GM21423 (cell line): ENCODE results near the gene AVEN.

Experiments
- ATAC-seq: cut with Tn5 transposase; IDR thresholded peaks from one replicate; pipeline ENCODE4 v1.9.1; 2021; ENCODE audit warnings: mild to moderate bottlenecking, moderate library complexity; ENCODE audit not compliant: unreplicated experiment

AVEN gene

GRCh38 chr15:33987444-33987843, 51.6 kb downstream of the AVEN start:
- no peak for ATAC-seq

- no peak for ATAC-seq
These were observed 53.3 kb downstream of the AVEN start for GRCh38 chr15:33985751-33986150.

- no peak for ATAC-seq
These were observed 53.7 kb downstream of the AVEN start for GRCh38 chr15:33985287-33985686.

GRCh38 chr15:33982516-33982915, 56.5 kb downstream of the AVEN start:
- ATAC-seq: no peak

- ATAC-seq: no peak
These were observed 58.8 kb downstream of the AVEN start for GRCh38 chr15:33980159-33980558.

GRCh38 chr15:33975022-33975565, 63.9 kb downstream of the AVEN start:
- no peak for ATAC-seq

GRCh38 chr15:33971811-33972210, 67.2 kb downstream of the AVEN start:
- no peak for ATAC-seq

GRCh38 chr15:33968821-33969220, 70.2 kb downstream of the AVEN start:
- no peak for ATAC-seq

GRCh38 chr15:33968224-33968623, 70.8 kb downstream of the AVEN start, which contains the start of gene CHRM5:
Gene CHRM5, plus strand, starts transcription at chr15:33968497. Its CDS starts 94,221 bp downstream, at chr15:34062718.
- ATAC-seq: no peak

GRCh38 chr15:33964665-33965040, 74.4 kb downstream of the AVEN start:
- ATAC-seq: no peak

GRCh38 chr15:33963831-33964664, 75.0 kb downstream of the AVEN start:
- ATAC-seq: no peak

GRCh38 chr15:33960549-33960935, 78.5 kb downstream of the AVEN start:
- ATAC-seq: no peak

GRCh38 chr15:33959844-33960548, 79.0 kb downstream of the AVEN start:
- ATAC-seq: no peak

- no peak for ATAC-seq
These were observed 82.6 kb downstream of the AVEN start for GRCh38 chr15:33956397-33956796.

GRCh38 chr15:33955945-33956344, 83.1 kb downstream of the AVEN start:
- no peak for ATAC-seq

- no peak for ATAC-seq
These were observed 92.9 kb downstream of the AVEN start for GRCh38 chr15:33946152-33946551.

- no peak for ATAC-seq
These were observed 97.5 kb downstream of the AVEN start for GRCh38 chr15:33941279-33942063.

- ATAC-seq: no peak
These were observed 104.1 kb downstream of the AVEN start for GRCh38 chr15:33934921-33935320.

GRCh38 chr15:33934396-33934795, 104.6 kb downstream of the AVEN start:
- ATAC-seq: no peak

- no peak for ATAC-seq
These were observed 106.3 kb downstream of the AVEN start for GRCh38 chr15:33932734-33933133.

GRCh38 chr15:33926260-33926659, 112.7 kb downstream of the AVEN start:
- ATAC-seq: no peak
